Activated CD4-positive, alpha-beta T cell treated with anti-CD3 and anti-CD28 coated beads, Interleukin-2, Interleukin-4, amounts not matched to agents 100 ng/mL and 50 ng/mL, durations not matched to agents 16 hours and 8 hours (primary cell): ENCODE data around the gene TTC21A.

Experiments used
- DNase-seq: peaks from one replicate; pipeline ENCODE4 v3.0.0-alpha.2; 2020; ENCODE audit warnings: low spot score

The TTC21A gene

DNA sequence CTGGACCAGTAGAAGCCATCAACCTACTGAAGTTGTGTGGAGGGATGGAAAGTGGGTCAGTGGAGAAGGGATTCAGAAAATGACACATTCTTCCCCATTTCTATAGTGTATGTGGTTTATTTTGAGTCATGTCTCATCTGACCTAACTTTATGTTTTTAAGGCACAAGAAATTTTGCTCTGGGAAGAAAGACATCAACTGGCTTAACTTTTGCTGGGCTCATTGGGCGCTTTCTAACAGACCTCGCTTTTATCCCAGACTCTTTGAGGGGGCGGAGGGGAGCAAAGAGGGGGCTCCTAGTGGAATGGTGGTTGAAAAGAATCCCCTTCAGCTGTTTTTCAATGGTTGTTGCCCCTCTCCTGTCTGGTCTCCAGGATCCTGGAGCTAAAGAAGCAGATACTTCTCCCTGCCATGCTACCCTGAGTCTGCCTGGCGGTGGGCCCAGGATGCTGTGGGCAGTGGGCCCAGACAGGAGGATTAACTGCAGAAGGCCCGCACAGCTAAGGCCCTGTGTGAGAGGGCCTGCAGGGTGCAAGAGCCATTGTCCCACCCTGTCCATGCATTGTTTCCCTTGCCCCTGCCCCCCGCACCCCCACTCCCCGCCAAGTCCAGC, 31.4 kb downstream of the TTC21A start:
- DNase-seq, result peak; percentile 13

DNA sequence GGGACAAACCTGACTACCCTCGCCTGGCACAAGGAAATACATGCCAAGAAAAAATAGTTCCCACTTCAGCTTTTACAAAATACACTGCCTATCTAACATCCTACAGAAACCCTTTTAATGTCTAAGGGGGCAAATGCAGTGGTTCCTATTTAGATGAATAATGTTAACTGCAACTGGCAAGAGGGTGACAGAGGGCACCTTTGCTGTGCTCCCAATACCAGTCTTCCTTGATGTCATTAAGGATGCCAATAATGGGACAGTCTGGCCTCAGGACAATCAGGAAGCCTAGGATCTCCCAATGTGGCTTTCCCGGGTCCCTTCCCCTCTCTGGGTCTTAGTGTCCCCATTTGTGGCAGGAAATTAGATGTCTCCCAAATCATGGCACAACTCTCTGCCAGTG, 32.0 kb downstream of the TTC21A start:
- no peak for DNase-seq

DNA sequence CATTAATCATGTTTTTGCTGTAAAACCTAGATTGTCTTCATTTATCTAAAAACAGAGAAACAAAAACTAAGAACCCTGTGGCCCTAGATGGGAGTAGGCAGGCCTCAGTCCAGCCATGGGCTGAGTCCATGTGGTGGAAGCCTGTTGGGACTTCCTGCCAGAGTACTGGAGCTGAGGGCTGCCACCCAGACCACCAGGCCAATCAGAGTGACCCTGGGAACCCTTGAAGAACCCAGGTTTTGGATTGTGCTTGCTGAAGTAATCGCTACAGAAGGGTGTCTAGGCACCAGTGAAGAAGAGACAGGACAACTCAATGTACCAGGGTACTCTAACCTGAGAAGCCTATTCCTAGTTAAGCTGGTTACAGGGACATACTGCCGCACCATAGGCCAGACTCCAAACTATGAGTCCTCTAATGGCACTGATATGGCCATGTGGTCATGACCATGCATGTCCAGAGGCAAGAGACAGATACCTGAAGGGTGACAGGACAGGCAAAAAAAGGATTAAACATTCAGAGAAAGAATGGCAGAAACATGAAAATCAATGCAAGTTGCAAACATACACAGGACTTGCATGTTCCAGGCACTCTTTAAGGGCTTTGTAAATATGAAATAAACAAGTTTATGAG, 33.0 kb downstream of the TTC21A start:
- no peak for DNase-seq

DNA sequence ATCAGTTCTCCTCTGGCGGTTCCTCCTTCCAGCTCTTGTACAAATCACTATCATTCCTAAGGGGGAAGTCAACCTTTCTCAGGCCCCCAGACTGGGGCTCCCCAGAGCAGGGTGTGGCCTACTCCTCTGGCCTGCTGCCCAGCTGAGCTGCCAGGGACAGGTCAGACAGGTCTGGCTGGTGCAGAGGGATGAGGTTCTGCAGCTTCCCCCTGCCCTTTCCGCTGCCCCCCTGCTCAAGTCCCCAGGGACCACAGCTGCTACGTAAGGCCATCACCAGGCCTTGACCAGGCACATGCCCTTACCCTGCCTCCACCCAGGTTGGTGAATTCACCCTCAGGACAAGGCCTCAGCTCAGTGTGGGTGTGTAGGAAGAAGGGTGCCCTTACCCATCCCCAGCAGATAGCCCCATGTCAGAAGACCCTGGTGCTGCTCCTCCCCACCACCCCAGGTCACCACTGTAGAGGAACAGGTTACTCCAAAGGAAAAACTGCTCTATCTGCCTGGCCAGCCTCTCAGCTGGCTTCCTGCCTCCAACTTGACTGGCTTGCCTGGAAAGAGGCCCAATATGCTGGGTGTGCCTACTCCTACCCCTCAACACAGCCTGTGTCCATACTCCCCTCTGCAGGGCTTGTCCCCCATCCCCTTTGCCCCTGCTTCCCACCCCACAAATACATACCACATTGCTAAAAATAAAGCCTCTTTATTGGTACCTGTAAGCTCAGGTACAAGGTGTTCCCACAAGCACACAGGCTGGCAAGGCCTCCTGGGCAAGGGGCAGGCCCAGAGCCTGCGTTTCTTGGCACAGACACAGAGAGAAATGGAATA, 33.9 kb downstream of the TTC21A start:
- DNase-seq, result no peak

DNA sequence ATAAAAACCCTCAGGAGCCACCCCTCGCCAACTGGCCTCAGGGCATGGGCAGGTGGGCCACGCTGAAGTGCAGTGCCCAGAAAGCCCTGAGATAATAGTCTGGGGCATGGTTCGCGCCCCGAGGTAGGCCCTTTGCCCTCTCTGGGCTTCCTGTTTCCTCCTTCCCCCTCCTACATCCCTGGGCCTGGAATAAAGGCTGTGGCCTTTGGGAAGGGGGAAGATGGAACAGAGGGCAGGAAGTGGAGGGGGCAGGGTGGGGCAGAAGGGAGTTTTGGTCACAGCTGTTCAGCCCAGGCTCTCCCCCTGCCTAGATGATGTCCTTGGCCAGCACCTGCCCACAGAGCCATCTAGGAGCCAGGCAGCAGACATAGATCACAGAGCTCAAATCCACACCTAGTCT, 34.6 kb downstream of the TTC21A start:
- DNase-seq, result no peak

DNA sequence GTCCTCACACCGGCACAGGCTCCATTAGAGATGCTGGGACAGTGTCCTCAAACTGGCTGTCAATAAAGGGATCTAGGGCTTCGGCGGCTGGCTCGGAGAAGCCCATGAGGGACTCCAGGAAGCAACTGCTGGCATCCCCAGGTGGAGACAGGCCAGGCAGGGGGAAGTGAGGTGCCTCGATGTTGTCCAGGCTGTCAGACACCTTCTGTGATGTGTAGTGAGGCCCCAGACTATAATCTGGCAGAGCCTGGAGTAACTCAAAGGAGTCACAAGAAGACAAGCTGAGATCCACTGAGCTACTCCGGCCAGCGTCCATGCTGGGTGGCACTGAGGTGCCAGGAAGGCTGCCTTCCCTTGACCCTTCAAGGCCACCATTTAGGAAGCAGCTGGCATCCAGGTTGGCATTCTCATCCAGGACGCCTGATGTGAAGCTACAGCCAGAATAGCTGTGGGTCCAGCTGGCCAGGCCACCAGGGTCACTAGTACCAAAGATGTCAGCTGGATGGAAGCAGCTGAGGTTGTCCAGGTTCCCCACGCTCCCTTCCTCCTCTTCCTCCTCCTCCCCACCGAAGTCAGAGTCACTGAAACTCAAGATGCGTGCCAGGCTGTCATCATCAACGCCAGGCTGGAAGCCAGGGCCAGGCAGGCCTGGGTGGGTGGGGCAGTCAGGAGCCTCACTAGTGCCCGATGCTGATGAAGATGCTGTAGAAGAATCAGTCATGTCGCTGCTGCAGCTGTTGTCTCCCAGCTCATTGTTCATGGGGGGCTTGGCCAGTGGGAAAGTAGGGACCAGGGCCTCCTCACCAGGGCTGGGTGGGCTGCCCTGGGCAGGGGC, 35.8 kb downstream of the TTC21A start:
- DNase-seq, result no peak

DNA sequence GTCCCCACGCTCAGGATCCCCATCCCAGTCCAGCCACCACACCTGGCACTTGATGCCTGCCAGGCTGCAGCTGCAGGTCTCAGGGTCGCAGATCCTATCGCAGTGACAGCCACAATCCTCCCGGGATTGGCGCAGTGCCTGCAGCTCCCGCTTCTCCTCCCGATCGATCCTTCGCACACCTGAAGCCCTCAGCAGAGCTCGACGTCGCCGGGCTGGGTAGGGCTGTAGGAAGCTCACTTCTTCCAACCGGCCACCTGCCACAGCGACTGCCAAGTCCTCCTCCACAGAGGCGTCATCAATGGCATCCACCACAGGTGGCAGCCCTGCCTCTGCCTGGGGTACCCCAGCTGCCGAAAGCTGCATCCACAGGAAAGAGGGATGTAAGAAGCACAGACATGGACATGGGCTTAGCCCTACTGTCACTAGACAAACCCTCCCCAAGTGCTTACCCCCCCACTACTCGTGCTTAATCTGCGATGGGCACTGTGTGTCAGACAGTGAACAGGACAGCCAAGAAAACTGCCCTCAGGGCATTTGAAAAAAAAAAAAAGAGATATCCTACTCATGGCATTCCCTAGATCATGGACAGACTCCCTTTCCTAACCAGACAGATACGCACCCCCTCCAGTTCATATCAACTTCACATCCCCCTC, 36.7 kb downstream of the TTC21A start:
- DNase-seq, result no peak

DNA sequence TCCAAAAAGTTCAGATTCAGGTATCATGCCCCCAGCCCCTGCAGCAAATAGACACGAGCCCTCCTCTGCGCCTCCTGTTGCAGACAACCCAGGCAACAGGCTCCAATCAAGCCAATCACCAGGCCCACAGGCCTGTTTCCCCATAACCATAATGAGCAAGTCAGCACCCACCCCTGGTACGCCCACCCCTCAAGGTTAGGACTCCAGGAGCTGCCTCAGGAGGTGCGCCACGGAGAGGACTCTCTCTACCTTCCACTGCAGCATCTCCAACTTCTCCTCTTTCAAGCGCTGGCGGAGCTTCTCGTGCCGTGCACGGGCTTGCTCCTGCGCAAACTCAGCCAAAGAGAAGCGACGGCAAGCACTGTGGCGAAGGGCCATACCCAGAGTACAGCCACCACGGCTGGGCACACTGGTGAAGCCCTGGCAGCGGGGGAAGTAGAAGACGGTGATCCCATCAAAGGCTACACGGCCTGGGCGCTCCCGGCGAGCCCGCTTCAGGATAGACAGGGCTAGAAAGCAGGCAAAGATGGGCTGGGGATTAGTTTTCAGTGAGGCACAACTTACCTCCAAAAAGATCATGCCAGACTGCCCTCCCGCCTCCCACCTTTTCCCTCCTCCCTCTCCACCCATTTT, 37.4 kb downstream of the TTC21A start:
- DNase-seq, result no peak

DNA sequence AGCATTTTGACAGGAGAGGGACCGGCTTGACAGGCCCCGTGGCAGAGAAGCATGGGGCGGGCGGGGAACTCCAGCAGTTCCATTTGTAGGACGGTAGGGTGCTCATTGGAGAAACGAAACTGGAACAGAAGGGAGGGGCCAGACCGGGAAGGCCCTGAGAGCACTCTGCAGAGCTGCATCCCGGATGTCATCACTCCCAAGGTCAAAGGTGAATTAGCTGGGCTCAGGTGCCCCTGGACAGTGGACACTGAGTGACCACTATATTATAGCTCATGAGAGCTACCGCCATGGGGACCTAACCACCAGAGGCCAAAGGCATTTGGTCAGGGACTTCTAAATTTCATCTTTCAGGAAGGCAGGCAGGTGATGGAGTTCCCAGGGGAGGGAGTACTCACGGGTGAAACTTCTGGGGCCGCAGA, 38.6 kb downstream of the TTC21A start:
- DNase-seq, result no peak

DNA sequence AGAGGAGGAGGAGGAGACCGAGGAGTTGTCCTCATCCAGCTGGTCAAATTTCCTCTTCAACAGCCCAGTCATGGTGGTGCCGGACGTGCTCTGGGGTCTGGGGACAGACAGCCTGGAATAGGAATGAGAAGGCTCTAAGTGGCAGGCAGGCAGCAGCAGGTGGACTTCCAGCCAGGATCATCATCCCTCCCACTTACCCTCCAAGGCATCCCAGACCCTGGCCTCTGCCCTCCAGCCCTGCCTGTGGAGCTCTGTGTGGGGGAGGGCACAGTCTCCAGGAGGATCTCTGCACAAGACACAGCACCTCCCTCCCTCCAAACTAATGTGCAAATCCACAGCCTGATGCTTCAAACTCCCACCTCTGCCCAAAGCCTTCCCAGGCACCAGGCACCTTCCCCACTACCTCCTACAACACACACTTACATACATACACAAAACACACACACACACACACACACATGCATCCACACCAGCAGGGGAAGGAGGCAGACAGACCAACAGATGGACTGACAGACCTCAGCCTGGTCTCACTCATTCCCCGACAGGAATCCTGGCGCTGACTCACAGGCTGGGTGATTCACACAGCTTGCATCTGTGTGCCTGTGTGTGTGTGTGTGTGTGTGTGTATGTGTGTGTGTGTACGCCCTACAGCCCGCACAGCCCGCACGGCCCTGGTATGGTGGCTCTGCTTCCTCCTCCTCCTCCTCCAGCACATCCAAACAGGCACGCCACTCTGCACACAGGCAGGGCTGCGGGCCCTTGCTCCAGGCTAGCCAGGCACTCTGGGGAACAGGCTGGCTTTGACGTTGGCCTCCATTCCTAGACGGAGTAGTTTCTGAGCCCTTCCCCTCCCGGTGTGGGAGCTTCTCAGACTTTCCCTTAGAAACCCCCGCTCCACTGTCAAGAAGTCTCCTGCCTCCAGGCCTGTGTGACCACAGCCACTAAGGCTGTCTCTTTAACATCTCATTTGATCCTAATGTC, 39.4 kb downstream of the TTC21A start:
- peak; percentile 84 for DNase-seq

DNA sequence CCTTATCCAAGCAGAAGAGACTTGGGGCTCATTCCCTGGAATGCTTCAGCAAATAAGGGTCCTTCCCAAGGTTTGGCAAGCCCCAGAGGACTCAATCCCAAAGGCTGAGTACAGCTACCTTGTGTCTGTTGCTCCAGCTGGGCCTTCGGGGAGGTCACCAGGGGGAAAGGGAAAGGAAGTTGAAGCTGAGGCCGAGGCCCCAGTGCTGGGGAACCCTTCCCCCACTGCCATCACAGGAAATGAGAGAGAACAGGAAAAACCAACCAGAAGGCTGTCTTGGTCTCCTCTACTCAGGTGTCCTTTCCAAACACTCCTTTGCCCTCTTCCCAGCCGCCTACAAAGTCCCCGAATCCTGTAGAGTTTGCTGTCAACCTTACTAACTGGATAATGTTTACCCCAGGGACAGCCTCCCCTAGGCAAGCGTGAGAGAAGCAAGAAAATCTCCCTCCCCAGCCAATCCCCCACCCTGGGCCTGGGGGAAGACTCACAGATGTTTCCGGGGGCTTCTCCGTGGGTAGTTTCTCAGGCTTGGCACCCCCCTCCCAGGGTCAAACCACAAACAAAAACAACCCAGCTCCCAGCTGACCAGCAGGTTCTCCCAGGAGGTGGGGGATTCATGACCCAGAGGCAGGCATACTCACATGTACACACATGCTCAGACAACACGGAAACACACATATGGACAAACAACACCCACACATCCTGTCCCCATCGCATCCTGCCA, 40.4 kb downstream of the TTC21A start:
- peak; percentile 71 for DNase-seq

DNA sequence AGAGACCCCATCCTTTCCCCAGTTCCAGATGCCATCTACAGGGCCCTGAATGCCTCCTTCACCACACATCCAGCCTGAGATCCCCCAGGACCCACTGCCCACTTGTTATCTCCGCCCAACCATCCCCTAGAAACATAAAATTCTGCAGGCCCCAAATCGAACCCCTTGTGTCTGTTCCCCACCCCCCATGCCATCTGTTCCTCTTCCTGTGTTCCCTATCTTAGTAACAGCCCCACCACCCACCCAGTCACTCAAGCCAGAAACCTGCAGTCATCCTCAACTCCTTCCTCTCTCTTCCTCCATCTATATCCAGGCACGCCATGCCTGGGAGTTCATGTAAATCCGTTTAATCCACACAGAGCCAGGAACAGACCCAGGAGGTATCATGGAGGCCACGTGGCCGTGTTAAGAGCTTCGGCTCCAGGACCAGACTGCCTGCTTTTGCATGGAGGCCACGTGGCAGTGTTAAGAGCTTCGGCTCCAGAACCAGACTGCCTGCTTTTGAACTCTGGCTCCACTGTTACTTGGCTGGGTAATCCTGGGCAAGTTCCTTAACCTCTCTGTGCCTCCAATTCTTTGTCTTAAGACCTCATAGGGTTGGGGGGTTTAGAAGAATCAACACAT, 41.1 kb downstream of the TTC21A start:
- DNase-seq, result no peak

DNA sequence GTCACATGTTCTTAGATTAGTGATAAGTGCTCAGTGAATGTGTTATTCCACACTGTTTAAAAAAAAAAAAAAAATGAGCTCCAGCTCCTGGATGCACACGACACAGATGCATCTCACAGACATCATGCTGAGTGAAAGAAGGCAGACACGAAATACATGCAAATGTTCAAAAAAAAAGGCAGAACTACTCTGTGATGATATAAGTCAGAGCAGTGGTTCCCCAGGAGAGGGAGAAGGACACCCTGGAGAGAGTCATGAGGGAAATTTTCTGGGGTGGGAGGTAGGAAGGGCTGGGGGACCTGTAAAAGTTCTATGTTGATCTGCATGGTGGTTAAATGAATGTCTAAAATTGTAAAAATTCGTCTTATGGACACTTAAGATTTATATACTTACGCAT, 41.6 kb downstream of the TTC21A start:
- no peak for DNase-seq

DNA sequence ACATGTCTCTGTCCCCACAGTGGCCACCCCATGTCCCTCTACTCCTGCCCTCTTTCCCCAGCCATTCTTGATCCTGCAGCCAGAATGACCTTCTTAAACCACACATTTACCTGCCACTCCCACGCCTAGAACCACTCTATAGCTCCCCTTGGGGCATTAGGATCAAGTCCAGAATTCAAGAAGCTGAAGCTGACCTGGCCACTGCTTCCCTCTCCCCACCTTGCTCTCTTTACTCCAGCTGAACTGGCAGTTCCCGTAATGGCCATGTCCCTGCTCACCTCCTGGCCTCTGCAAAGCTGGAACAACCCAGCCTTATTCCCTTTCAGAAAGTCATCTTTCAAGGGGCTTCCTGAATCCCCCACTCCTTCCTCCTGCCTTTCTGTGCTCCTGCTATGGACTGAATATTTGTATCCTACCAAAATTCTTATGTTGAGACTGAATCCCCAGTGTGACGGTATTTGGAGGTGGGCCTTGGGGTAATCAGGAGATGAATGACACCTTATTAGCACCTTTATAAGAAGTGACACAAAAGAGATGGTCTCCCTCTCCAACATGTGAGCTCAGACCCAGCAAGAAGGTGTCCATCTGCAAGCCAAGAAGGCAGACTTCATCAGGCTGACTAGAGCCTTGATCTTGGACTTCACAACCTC, 42.1 kb downstream of the TTC21A start:
- no peak for DNase-seq

DNA sequence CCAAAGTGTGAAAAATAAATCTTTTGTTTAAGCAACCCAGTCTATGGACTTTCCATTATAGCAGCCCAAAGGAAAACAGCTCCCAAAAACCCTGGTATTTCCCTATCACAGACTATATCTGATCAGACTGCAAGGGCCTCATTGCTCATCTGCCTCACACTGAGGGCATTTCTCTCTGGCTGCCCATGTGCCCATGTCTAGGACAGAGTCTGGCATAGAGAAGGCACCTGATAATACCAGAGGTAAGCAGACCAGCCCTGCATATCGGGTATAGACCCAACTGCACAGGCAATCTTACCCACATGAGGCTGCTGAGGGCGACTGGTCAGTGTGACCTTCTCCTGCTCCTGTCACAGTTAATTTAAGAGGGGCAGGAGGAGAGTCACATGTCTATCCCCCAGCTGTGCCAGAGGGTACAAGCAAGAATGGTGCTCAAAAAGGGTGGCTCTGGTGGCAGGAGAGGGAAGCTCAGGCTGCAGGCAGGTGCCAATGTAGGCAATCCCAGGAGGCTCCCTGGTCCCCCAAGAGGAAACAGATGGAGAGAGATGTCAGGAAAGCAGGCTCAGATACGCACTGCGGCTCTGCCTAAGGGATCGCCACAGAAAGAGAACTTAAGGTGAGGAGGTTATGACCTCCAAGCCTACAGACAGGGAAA, 42.8 kb downstream of the TTC21A start:
- no peak for DNase-seq

DNA sequence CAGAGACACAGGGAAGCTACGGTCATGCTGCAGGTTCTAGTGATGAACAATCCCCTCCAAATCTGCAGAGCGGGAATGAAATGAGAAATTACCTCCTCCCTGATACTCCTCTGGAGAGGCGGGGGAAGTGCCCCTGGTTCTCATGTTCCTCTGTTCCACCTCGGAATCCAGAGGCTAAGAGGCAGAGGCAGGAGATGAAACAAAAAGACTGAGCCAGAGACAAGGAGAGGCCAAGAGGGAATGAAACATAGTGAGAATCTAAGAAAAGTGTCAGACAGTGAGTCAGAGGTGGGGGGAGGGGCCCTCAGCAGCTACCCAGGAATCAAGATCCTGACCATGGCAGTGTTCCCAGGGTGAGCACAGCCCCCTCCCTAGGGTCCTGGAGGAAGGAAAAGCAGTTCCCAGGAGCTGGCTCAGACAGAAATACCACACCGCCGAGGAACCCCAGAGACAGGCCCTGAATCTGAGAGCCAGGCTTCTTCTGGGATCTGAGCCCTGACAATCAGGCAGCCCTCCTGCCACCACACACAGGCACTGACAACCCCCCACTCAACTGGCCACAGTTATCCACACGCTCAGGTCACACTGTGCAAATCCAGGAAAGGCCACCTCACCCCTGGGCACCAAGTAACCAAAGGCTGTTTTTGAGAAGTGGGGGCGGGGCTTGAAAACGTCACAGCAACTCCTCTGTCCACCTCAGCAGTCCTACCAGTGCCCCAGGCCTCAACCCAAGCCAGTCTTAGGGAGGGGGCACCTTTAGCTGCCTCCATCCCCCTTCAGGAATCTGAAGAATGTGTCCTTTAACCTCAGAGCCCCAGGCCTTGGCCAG, 43.5 kb downstream of the TTC21A start:
- peak; percentile 36 for DNase-seq

DNA sequence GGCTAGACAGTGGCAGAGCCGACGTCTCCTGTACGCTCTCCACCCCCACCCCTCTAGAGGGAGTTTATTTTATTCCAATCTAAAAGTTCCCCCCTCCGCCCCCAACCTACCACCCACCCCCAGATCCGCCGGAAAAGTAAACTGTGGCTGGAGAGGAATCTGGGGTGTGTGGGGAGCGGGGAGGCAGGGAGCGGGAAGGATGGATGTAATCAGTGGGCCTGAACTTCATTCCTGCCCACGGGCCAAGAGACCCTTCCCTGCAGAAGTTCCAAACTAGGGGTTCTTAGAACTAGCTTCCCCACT, 46.4 kb downstream of the TTC21A start:
- no peak for DNase-seq
